Myocyte (in vitro differentiated cells): ENCODE results near the gene GNAQ. TPM values are rescaled to one million over a fixed set of nuclear protein-coding genes. Genes with fewer than 3 reads are reported as not detected.
A peak's percentile ranks its signal among the peaks of the same experiment; 100 is the strongest.

Experiments
- DNase-seq: peaks from one replicate; pipeline ENCODE4 v3.0.0-alpha.2; 2012; ENCODE audit warnings: low read depth
- total RNA-seq: library from RNA; depleted of rRNA; stranded (reverse); fragments of >200 nt; gene quantifications from 2 replicates; pipeline ENCODE4 v1.2.3, GENCODE V29; 2014

The GNAQ gene
- total RNA-seq, 1 donor from 2014 or later: 29.9 TPM

DNA sequence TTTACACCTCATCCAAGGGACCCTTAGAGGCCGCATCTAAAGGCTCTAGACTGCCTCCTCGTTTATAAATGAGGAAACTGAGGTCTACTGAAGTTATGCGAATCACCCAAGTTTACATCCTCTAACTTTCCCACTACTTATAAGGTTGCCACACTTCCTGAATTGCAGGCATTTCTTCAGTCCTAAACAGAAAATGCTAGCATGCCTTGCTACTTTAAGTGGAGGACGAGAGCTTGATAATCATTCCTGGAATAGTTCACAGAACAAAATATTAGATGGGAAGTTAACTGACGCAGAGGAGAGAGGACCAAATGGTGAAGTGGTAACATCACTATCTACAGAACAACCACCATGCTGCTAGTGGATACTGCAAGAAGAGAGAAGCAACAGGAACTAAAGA is 85.8 kb downstream of the GNAQ start:
- DNase-seq: no peak

DNA sequence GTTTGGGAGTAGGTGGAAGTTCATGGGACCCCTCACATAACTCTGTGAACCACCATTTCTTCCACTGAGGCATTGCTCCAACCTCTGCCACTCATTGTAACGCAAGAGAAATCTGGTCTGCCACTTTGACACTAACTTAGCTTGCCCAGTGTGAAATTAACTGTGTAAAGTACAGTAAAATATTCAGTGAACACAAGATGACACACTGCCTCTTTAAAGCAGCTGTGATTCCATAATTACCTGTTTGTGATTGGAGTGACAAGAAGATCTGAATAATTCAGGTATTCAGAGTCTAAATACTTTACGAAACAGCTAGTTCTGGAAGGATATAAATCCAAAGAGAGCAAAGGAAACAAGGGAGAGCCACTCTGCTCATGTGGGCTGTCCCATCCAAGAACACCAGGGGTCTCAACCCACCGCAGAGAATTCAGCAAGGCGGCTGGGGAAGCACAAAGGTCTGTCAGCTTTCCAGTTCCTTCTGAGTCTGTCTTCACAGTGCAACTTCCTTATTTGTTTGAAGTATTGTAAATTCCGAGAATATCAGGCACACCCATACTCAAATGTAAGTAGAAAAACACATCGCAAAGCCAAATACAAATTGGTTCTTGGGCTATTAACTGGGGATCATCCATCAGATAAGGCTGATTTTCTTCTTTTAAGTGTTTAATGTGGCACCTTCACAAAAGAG is 86.9 kb downstream of the GNAQ start:
- no peak for DNase-seq

DNA sequence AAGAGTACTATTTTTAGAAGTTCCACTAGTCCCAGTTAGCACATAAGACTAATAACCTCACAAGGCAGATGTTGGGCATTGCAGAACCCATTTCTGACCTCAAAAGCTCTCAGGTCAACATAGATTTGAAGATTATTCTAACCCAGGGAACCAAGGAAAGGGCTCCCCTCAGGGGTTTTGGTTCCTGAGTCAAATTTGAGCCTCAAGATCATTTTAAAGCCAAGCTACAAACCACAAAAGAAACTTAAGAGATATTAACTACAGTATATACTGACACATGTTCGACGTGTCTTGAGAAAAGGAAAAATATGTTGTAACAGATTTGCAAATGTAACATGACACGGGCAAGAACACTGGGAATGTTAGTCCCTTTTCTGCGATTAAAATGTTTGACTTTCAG is 88.6 kb downstream of the GNAQ start:
- peak; percentile 42 for DNase-seq

DNA sequence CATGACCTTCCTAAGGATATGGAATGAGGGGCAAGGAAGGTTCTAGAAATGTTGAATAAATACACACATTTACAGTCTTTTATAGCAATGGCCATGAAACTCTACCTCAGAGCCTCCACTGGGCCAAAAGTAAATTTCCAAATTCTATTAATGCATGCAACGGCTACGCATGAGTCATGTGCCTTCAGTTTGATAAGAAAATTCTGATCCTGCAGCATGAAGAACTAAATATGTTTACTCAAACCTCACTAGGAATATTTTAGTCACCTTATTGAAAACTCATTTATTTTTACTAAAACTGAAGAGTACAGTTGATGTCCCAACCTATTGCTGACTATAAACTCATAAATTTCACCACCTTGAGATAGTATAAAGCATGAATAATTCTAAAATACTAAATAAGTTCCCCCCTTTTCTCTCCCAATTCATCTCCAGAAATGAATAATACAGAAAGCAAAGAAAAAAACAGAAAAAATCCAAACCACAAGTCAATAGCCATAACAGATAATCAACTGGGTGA is 92.4 kb downstream of the GNAQ start:
- no peak for DNase-seq

DNA sequence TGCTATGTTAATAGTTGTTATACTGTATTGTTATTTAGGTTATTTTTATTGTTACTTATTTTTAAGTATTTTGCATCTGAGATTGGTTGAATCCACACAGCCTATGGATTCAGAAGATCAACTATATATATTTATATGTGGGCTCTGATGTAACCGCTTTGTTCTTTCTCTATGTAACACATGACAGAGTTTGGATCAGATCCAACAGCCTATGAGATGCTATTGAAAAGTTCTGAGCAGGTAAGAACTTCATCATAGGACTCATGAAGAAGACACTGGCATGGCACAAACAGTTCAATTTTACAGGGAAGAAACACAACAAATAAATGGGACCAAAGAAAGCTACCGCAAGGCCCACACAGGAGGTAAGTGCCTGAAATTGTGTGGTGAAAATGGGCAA is 93.4 kb downstream of the GNAQ start:
- DNase-seq: no peak

DNA sequence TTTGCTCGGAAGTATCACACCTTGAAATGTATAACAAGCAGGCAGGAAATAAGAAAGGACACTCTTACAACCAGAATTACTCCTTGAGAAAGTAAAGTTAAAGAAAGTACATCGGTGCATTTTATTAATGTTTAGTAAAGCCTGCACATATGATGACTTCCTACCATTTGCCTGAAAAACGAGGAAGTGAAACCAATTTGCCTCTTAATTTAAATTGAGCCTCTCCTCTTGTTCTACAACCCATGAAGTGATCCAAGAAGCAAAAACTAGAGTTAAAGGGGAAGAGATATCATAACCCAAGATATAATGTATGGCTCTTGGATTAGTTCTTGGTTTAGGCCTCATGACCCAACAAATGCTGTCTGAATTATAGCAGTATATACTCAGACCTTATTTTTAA is 95.6 kb downstream of the GNAQ start:
- DNase-seq: no peak

DNA sequence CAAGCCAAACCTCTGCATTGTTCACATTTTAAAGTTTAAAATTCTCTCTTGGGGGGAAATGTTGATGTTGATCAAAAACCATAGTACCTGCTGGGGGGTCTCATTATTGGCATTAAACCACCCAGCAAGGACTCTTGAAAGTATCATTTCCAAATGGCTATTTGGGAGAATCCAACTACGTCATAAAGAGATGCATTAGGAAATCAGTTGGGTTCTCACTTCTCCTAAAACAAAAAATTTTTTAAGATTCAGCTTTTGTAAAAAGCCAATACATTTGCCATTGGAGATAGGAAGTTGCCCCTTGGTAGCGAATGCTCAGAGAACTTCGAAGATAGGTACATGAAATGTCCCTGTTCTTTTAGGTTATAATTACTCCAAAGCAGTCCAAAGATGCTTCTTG is 96.4 kb downstream of the GNAQ start:
- DNase-seq: no peak

DNA sequence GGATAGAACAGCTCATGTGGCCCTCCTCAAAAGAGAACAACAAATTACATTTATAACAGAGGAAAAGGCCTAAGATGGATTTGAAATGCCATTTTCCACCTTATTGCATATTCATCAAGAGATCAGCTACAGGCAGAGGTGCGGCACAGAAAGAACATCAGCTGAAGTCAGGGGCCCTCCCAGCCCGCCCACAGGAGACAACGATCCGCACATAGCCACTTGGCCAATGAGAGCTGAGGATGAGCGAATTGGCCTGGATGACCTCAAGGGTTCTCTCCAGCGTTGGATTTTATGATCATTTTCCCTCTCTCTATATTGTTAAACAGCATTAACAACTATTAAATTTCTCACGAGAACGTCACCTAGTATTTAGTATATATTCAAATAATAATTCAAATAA is 97.6 kb downstream of the GNAQ start:
- no peak for DNase-seq

DNA sequence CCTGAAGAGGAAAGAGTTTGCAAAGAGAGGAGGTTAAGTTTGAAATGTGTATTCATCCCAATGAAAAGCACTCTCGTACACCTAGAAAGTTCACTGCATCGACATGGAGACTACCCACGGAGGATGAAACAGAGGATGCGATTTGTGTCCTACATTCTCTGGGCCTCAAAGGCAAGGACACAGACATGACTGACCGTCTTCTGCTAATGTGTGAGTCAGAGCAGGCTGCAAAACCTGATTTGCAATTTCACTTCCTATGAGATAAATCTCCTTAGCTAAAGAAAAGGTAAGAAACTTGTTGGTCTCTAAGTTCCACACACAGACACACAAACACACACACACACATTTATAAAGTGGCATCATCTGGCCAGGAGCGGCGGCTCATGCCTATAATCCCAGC is 98.6 kb downstream of the GNAQ start:
- no peak for DNase-seq

DNA sequence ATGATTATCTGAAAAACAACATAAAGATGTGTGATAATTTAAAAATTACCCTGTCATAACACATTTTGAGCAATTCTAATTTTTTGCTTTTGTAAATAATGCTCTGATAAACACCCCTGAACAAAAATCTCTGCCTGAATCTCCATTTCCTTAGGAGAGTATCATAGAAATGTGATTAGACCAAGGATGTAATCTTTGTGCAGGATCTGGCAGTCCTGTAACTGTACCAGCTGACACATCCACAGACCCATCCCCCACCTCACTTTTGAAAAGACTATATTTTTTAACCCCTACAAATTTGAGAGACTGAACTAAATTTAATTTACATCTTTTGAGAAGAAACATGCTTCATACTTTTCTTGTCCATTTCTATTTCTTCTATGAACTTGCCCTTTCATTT is 101.7 kb downstream of the GNAQ start:
- DNase-seq: no peak

DNA sequence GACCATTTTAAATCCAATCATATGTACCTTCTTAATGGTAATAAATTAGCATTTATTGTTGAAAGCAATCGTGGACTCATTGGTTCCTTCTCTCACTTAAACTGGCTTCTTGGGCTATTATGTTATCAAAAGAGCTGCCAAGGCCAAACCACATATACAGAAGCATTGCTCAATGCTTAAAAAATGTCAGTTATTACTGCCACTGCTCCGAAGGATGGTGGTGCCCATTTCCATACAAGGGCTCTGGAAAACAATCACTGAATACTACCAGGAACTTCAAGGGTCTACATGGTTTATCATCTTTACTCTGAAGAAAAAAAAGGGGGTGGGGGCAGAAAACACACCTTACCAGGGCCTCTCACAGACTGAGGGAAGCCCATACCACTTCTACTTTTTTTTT is 104.3 kb downstream of the GNAQ start:
- peak; percentile 42 for DNase-seq

DNA sequence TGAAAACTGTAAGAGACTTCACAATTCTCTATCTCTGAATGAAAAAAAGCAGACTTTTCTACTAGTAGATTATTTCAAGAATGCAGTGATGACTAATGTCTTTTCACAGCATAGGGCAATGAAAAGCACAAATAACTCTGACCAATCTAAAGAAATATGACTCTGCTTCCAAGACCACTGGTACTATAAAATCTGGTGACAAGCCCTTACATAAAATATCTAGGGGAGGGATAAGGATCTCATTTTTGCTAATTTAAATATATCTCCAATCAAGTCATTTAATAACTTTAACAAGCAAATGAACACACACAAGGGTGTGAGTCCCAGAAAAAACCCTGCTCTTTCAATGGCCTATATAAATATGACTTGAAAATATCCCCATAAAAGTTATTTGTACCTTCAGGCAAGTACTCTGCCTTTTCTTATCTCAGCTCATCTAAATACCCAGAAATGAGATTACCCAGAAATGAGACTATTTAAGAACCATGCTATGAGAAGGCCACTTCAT is 105.2 kb downstream of the GNAQ start:
- peak; percentile 49 for DNase-seq

DNA sequence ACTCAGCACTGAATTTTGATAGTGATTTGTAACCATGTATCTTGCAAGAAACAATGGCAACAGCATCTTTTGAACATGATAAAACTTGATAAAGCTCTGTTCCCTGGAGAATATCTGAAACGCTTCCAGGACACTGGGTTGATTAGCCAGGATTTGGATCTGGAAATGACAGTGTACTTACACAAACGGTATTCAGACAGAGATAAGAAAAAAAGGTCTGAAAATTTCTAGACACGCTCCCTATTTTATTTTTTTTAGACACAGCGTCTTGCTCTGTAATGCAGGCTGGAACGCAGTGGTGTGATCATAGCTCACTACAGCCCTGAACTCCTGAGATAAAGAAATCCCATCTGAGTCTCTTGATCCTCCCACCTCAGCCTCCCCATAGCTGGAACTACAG is 109.0 kb downstream of the GNAQ start:
- DNase-seq: no peak

DNA sequence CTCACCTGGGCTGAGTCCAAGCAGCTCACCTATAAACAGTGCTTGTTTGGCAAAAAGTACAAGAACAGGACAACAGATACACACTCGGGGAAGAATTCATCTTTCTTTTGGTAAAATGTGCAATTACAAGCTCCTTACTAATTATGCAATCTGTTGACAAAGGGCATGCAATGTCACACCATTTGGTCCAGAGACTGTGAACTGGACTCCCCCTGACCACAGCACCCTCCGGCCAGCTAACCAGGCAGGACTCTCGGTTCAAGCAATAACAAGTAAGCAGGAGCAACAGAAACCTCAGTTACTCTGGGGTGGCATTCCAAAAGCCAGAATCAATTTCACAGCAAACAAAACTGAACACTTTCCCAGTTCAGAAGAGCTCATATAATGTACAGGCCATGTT is 113.8 kb downstream of the GNAQ start:
- no peak for DNase-seq

DNA sequence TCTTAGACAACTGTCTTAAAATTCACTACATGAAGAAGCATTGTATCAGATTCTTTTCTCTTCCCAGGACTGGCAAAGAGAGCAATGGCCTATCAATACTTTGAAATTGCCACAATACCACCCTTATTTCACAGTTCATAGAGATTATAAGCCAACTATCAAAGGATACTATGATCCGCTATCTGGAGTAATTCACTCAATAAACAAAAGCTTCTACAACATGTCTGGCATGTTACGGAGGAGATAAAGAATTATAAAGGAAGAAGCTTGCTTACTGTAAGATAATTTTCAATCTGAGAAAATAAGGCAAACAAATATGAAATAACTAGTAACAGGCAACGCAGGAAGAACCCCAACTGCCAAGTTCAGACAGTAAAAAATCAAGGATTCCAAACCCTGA is 114.8 kb downstream of the GNAQ start:
- no peak for DNase-seq

DNA sequence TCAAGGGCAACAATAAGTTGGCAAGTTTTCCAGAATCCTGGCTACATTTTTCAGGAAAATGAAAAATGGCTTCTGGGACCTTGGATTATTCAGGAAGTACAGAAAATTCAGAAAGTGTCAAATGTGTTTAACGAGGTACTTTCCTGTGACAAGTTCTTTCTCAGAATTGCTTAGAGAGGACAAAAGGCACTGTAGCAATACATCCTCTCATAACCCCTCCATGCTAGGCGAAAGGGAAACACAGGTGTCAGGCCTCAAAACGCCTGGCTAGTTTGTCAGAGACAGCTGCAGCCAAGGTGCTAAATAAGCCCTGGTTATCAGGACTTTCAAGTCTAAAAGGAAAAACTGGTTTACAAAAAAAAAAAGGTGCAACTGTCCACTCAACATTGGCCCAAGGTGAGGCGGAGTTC is 115.2 kb downstream of the GNAQ start:
- DNase-seq: no peak

DNA sequence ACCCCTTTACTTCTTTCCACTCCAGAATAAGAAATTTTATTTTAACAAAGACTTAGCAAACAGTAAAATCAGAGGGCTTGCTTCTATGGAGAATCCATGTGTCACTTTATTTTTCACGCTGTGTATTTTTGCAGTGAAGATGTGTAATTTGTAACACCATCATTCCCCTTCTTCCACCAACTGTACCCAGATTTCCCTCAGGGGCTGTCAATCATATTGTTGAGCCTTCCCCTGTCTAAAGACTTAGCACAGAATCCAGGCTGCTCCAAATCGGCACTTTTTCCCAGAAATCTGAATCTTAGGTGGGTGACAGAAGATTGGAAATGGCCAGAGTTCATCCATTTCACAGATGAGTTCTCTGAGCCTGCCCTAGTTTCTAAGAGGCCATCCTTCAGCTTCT is 115.9 kb downstream of the GNAQ start:
- DNase-seq: no peak

DNA sequence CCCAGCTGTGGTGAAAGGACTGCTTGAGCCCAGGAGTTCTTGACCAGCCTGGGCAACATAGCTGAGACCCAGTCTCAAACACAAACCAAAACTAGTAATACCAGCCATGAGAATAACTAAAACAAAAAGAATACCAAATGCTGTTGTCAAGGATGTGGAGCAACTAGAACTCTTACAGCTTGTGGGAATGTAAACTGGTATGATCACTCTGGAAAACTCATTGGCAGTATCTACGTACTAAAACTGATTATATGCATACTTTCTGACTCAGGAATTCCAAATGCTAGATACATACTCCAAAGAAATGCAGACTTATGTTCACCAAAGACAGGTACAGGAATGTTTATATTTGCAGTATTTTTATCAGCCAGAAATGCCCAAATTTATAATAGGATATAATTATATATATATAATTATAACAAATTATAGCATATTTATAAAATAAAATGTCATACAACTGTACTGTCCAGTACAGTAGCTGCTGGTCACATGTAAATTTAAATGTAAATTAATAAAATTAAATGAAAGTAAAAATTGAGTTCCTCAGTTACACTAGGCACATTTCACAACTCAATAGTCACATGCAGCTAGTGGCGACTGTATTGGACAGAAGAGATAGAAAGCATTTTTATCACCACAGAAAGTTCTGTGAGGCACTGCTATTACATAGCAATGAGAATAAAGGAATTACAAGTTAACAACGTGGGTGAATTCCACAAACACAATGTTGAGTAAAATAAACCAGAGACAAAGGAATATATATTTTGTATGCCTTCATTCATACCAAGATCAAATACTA is 118.5 kb downstream of the GNAQ start:
- no peak for DNase-seq

DNA sequence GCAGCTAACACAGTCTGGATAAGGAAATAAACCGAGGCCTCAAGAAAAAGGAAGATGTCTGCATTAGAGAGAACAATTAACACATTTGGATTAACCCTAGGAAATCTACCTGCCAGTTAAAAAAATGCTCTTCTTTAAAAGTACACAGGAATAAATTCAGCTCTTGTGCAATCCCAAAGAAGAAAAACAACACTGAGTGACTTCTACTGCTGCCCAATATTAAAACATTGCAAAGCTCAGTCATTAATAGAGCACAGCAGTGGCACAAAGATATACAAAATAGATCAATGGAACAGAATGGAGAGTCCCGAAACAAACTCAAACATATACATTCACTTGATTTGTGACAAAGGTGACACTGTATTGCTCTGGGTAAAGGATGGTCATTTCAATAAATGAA is 119.7 kb downstream of the GNAQ start:
- no peak for DNase-seq

DNA sequence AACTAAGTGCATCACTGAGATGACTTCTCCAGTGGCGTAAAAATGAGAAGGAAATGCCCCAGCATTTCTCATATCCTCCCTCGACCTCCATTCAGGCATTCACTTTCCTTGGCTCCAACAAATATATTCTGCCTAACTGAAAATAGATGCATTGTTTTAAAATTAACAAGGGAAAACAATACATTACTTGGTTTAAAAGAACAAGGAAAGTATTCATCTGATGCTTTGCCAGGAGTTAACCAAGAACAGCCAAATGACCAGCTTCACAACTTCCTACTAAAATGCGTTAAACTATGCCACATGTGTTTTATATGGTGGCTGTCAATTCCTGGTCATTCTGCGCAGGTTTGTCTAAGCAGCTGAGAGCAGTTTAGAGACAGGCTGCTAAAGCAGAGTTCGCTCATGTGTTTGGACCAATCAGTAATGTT is 121.4 kb downstream of the GNAQ start:
- no peak for DNase-seq

DNA sequence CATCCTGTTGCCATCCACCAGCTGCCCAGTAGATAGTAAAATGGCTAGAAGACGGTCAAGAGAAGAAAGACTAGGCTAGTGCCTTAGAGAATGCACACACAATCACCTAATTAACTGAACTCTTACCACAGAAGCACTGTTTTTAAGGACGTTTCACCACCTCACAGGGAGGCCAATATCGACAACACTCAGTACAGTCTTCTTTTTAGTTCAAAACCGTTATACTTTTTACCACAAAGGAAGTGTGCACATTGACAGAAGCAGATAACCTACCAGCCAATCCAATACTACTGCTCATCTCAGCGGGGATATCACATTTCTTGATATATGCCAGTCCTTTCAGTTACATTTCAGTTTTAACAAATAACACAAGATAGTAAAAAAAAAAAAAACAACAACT is 122.3 kb downstream of the GNAQ start:
- no peak for DNase-seq

DNA sequence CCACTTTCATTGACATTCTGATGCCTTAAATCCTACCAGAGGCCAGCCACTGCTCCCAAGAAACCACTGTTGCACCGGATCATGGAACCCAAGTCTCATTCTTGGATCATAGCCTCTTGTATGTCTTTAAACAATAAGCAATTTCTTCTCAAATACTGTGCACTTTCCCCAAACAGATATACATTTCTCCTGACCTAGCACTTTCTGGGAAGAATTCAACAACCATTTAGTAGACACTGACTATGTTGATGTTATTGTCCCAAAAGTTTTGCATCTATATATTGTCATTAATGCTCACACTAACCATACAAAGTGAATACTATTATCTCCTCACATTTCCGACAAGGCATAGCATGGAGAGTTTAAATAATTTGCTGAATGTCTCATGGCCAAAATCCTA is 123.3 kb downstream of the GNAQ start:
- DNase-seq: no peak

DNA sequence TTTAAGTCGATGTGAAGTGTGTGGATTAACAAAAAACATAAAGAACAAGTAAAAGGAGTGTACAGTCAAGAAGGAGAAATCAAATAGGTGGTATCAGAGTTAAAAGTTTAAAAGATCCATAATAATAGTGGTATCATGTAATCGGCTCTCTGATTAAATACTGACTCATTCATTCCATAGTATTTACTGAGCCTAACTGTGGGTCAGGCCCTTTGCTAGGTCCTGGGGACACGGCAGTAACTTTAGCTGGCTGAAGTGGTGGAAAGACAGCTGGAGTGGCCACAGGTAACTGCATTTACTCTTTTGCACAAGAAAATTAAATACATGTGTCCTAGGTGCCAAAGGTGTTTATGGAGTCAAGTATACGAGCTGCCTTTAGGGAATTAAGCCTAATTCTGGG is 124.0 kb downstream of the GNAQ start:
- no peak for DNase-seq
